GM21367 (cell line): ENCODE data around the gene KRT1.

Source experiments
- ATAC-seq: cut with Tn5 transposase; IDR thresholded peaks from one replicate; pipeline ENCODE4 v1.9.1; 2021; ENCODE audit not compliant: unreplicated experiment

Gene KRT1

DNA sequence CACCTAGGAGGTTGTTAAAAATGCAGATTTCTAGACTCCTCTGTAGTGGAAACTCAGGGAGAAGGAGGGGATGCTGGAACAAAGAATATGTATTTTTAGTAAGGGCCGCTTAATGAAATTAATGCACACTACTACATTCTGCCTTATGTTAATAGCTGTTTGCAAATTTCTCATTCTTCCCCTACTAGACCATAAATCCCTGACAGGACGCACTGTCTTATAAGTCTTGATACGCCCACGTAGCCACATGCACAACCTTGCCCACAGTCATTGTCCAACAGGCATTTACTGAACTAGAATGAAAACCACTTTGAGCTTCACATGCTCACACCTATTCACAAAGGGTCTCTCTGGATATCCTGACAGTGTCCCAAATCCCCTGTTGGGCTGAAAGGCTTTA is 38.7 kb downstream of the KRT1 start:
- ATAC-seq: no peak

DNA sequence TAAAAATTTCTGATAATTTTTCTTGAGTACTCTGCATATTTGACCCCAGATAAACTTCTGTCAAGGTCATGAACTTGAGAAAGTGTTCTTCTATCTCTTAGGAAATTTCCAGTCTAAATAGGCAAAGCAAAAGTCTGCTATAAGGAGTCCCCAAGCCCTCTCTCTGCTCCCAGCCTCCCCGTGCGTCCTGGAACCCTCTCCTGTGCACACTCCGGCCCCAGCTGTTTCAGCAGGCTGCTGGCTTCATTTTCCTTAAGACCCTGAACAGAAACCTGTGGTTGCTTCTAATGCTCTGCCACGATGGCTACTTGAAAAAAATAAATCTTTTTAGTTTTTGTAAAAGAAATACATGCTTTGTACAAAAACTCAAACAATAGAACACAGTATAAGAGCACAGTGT is 42.9 kb downstream of the KRT1 start:
- no peak for ATAC-seq

DNA sequence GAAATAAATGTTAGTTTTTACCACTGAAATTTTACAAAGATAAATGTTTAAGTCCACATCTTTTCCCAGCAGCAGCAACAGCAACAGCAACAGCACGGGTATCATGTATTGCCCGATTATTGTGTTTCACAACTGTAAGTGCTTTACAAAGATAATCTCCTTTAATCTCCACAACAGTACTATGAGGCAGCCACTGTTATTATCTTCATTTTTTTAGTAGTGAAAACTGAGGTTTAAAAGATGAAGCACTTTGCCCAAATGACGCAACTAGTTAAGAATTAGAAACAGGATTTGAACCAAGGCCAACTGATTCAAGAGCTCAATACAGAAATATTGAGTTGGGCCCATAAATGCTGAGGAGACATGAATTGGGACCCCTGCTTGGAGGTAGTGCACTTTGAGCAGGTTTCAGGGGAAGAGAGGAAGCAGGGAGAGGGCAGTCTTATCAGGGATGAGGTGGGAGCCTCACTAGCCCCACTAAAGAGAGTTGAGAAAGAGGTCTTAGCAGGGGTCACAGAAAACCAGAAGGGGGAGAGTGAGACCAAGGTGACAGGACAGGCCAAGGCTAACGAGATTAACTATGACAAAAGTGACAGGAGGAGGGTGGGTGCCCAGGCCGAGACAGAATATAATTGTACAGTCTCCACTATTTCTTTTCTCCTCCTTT is 43.5 kb downstream of the KRT1 start:
- ATAC-seq: no peak

DNA sequence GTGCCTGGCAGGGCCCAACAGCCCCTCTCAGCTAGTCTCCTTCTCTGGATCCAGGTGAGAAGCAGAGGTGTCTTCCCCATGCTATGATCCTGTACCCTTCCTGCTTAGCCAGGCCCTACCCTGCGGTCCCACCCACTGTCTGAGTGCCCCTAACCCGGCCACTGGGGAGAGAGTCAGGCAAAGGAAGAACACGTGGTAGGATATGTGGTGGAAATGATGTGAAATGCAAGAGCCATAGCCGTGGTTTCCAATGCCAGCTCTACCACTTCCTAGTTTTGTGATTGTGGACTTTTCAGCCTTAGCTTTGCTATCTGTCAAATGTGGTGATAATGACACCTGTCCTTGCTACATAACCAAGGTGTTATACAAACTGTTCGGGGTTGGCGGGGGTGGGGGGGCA is 44.0 kb downstream of the KRT1 start:
- ATAC-seq: no peak

DNA sequence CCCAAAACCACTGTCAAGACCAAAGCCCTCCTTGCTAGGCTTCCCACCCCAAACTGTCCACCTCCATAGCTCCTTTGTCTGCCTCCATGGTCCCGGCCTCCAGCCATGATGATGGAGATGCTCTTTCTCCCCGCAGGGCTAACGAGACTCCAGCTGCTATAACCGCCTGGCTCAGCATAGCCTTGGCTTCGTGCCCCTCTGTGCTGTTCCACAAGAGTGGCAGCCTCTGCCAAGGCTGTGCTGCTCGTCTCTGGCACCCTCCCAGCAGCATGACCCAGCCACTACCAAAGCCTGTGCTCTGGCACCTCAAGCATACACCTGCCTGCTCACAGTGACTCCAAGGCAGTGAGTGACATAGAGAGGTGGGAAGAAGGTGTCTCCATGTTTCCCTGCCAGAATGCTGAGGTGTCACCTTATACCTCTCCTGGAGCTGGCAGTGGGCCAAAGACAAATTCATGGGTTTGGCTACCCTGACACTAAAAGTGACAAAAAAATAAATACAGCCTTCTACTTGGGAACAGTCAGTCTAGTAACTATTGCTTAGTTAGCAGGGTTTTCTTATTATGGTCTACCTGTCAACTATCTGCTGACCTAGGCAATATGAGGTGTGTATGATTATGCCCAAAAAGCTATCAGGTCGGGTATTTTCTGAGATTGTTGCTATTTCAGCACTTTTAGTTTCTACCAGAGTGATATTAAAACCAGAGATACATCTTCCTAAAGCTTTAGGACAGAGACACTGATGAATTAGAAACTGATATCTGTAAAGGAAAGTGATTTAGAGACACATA is 45.7 kb downstream of the KRT1 start:
- ATAC-seq: no peak

DNA sequence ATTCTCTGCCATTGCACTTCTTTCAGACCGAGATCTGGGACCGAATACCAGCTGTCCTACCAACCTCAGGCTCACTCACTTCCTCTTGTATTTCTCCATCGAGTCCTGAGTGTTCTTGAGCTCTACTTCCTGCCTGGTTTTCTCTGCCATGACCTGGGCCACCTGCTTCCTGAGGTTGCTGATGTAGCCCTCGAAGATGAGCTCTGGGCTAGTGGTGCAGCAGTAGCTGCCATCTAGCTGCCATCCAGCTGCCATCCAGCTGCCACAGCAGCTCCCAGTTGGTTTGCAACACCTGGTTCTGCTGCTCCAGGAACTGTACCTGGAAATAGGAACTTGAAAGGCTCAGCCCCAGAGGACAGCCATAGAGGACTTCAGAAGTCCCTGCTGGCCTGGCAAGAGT is 46.8 kb downstream of the KRT1 start:
- no peak for ATAC-seq

DNA sequence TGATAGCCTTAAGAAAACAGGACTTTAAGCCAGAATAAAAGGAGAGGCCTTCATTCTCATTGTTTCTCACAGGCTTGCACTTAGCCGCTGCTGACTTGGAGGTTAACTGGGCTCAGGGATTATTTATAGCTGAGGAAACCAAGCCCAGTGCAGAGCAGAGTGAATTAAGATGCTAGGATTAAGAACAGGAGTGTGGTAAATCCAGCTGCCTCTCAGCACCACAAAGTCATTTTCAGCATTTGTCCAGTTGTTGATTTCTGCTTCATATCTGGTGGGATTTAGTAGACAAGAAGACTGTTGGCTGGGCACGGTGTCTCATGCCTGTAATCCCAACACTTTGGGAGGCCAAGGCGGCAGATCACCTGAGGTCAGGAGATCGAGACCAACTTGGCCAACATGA is 47.6 kb downstream of the KRT1 start:
- ATAC-seq: no peak

DNA sequence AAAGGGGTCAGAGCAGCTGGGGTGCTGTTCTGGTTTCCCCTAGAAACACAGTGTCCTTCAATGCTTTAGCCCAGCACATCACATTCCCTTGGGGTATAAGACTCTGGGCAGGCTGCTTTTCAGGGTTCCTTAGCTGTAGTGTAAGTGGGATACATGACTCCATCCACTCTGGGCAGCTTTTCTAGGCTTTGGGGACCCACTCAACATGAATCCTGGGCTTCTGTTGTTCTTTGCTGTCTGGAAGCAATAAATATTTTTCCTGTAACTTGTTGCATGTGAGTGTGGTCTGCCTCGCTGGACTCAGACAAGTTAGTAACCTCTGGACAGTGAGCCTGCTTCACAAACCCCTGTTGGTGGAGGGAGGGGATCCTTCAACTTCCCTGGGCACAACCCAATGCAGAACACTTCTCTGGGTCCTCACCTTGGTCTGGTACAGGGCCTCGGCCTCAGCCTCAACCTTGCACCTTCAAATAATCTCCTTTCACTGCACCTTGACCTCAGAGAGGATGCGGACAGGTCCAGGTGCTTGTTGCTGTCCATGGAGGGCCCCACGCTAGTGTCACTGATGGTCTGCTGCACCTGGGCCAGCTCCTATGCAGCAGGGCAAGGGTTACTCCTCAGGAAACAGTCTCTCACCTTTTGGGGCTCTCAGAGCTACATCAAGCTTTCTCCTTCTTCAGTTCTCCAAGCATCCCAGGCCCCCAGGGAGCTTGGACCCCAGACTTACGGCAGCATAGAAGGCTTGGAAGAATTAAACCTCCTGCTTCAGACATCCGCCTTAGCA is 48.3 kb downstream of the KRT1 start:
- no peak for ATAC-seq

DNA sequence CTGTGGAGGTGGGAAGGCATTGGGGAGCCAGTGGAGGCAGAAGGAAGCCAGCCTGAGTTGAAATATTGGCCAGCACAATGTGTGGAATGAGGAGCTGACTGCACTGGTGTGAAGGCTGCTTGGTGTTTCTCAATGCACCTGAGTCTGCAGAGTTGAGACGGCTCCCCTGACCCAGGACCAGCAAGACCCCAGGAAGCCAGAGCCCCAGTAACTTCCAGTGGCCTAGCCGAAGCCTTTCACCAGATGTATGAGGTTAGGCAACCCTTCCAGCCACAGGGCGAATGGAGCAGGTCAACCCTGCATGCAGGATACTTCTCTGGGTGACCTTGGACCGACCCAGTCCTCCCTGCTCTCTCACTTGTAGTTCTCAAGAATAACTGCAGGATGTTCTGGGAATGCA is 48.9 kb downstream of the KRT1 start:
- no peak for ATAC-seq

DNA sequence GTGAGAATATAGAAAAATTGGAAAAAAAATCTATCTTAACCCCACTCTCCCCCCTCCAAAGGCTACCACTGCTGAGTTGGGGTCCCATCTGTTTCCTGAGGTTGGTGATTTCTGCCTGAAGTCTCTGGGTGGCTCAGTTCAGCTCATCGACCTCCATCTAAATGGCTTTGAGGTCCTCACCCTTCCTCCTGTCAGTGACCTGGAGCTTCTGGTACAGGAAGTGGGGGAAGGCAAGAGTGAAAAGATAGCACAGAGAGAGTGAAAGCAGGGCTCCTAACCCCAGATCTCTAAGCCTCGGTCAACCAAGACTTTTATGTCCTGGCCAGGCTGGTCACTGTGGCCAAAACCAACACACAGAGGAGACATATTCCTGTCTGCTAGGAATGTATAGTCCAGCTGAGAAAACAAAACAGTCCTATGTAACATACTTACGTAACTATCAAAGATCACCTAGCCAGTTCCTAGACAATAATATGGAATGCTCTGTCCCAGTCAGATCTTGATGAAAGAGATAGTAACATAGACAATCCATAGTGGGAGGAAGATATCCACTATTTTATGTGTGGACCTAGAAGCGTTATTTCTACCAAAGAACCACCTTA is 49.5 kb downstream of the KRT1 start:
- no peak for ATAC-seq

DNA sequence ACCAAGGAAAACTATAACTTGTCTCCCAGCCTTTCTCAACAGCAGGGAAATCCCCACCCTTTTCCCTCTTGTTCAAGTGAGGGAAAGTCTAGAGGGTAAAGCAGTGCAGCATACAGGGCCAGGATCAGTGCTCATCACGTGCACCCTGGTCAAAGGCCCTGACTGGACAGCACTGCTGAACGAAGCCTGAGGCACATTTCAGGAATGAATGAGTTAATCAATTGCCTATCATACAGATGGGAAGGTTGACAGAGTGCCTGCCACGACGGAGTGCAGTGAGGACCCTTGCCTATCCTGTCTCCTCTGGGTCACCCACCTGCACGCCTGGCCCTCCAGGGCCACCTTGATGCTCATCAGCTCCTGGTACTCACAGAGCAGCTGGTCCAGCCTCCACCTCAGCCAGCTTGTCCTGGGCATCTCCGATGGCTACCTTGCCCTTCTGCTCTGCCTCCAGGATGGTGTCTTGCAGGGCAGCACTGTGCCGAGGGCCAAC is 50.2 kb downstream of the KRT1 start:
- ATAC-seq: no peak

DNA sequence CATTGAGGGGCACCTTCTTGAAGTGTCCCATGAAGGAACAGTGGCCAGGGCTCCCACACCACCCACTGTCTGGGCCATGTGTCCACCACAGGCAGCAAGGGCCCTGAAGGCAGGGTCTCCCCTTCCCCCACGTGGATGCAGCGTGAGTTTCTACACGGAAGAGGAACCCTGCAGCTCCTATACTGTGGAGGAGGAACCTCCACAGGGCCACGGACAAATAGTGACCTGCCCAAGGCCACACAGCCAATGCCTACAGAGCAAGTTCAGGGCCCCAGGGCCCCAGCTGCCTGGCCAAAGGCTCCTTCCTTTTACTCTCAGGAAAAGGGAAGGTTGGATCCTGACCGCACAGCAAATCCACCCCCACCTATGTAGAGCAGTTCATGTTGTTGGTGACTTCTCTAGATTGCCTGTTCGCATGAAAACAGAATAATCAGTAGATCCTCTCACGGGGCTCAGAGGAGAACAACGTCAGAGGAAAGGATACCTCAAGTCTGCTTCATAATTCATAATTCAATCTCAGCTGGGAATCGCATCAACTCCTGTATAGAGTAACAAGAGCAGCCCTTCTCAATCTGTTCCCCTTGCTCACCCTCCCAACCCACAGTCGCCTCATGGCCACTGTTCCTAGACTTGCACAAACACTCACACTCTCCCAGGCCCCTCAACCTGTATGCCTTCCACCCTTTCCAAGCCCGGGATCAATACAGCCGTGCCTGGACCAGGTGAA is 50.8 kb downstream of the KRT1 start:
- ATAC-seq: no peak

DNA sequence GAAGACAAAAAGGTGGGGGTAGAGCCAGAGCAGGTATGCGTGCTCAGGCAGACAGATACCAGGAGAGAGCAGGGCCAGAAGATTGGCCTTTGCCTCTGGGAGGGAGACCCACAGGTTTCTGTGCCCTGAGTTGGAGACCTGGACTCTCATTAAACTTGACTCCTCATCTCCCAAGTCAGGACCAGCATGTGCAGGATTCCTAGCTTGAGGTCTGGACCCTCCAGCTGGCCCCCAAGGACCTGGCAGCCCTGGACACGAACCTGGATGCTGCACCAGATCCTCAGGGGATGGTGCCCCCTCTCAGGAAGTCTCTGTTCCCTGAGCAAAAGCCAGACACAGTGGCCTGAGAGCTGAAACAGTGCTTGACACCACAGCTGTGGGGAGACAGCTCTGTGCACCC is 51.4 kb downstream of the KRT1 start:
- ATAC-seq: no peak

DNA sequence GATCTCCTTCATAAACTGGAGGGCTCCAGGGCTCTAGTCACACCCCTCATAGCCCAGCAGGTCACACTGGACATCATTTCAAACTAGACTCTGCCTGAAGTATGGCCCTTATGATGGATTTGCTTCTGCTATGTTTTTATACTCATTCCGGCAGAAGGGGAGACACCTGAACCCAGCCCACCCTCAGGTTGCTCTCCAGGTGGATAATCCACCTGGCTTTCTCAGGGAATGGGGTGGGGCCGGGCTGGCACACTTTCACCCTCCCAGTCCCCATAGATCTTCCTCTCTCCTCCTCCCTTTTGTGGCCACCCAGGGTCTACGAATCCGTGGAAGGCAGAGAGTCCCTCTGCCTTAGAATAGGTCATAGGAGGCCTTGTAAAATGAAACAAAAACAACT is 52.1 kb downstream of the KRT1 start:
- no peak for ATAC-seq

DNA sequence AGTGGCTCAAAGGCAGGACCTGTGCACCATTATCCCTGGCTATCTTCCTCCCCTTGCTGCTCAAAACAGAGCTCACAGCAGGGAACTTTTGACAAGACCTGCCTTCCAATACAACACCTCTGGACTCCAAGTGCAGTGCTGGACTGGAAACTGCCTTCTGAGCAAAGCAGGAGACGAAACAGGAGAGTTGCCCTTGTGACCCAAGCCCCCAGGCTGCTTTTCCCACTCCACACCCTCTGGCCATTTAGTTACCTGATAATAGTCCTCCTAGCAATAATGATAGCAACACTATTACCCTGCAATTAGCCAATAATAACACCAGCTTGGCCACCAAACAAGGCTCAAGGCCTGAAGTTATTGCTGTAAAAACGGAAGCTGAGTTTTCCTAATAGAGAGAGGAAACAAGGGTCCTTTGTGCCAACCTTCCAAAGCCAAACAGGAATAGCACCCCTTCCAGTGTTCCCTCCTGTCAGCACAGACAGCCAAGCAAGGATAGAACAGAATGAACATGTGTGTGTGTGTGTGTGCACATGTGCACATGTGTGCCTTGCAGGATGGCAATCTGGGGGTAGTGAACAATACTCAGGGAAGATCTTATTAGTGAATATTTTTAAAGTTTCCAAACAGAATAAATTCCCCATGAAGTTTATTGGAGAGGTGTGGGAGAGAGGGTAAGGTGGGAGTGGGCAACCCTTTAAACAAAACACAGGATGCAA is 52.7 kb downstream of the KRT1 start:
- ATAC-seq: no peak
